Ishikawa (cell line): ENCODE measurements around the gene SUN1.

Source experiments
- CEBPB ChIP-seq: IDR thresholded peaks from 2 replicates; pipeline ENCODE4 v1.6.1; 2012
- CREB1 ChIP-seq: IDR thresholded peaks from 2 replicates; pipeline ENCODE4 v1.6.1; 2012; ENCODE audit warnings: low read depth
- EGR1 ChIP-seq: IDR thresholded peaks from 2 replicates; pipeline ENCODE4 v1.6.1; 2012
- EP300 ChIP-seq: IDR thresholded peaks from 2 replicates; pipeline ENCODE4 v1.6.1; 2012; ENCODE audit warnings: borderline replicate concordance
- FOXM1 ChIP-seq: IDR thresholded peaks from 2 replicates; pipeline ENCODE4 v1.6.1; 2012; ENCODE audit warnings: low read depth, borderline replicate concordance
- MAX ChIP-seq: IDR thresholded peaks from 2 replicates; pipeline ENCODE4 v1.6.1; 2012
- NFIC ChIP-seq: IDR thresholded peaks from 2 replicates; pipeline ENCODE4 v1.6.1; 2012
- RAD21 ChIP-seq: IDR thresholded peaks from 2 replicates; pipeline ENCODE4 v1.6.1; 2012; ENCODE audit warnings: low read depth
- REST ChIP-seq: IDR thresholded peaks from 2 replicates; pipeline ENCODE4 v1.6.1; 2012; ENCODE audit warnings: low read depth, mild to moderate bottlenecking
- TAF1 ChIP-seq: IDR thresholded peaks from 2 replicates; pipeline ENCODE4 v1.6.1; 2012; ENCODE audit warnings: low read depth, mild to moderate bottlenecking
- TCF12 ChIP-seq: IDR thresholded peaks from 2 replicates; pipeline ENCODE4 v1.6.1; 2012; ENCODE audit warnings: low read depth
- TEAD4 ChIP-seq: IDR thresholded peaks from 2 replicates; pipeline ENCODE4 v1.6.1; 2012
- USF1 ChIP-seq: IDR thresholded peaks from 2 replicates; pipeline ENCODE4 v1.6.1; 2012
- YY1 ChIP-seq: IDR thresholded peaks from 2 replicates; pipeline ENCODE4 v1.6.1; 2012; ENCODE audit warnings: low read depth
- ZBTB7A ChIP-seq: IDR thresholded peaks from 2 replicates; pipeline ENCODE4 v1.6.1; 2012; ENCODE audit warnings: low read depth

The SUN1 gene

GRCh38 chr7:857661-858060 lies 25.4 kb downstream of the SUN1 start:
- TF ChIP-seq EP300 (no peak), USF1 (no peak)

- TF ChIP-seq EGR1 (no peak), MAX (no peak), FOXM1 (no peak), USF1 (no peak), TEAD4 (no peak), CEBPB (no peak), RAD21 (no peak)
These were observed 27.2 kb downstream of the SUN1 start for GRCh38 chr7:859359-860030.

- TF ChIP-seq MAX: no peak
- no peak for TF ChIP-seq EGR1
- TF ChIP-seq FOXM1: no peak
- no peak for TF ChIP-seq USF1
- TF ChIP-seq ZBTB7A: no peak
- TF ChIP-seq REST: no peak
These were observed 27.9 kb downstream of the SUN1 start for GRCh38 chr7:860149-860548.

GRCh38 chr7:861222-861621 lies 28.9 kb downstream of the SUN1 start:
- no peak for TF ChIP-seq TAF1
- no peak for TF ChIP-seq YY1

GRCh38 chr7:862157-862556 lies 29.9 kb downstream of the SUN1 start:
- TF ChIP-seq EP300 (no peak), NFIC (no peak)

GRCh38 chr7:863106-863505 lies 30.8 kb downstream of the SUN1 start:
- no peak for TF ChIP-seq REST

- TF ChIP-seq CEBPB (no peak), MAX (no peak), ZBTB7A (no peak), USF1 (no peak), FOXM1 (no peak), YY1 (no peak), EP300 (no peak), NFIC (no peak), EGR1 (no peak), RAD21 (no peak), TAF1 (no peak), TEAD4 (no peak), REST (no peak), CREB1 (no peak), TCF12 (no peak)
These were observed 33.6 kb downstream of the SUN1 start for GRCh38 chr7:865921-866320.
